PFSK-1 (cell line): ENCODE results near the gene CHFR.

ENCODE experiments used
- POLR2AphosphoS5 ChIP-seq: IDR thresholded peaks from 2 replicates; pipeline ENCODE4 v1.6.1; 2012; ENCODE audit warnings: low read depth, mild to moderate bottlenecking, control low read depth, low read length, moderate library complexity
- SIN3A ChIP-seq: IDR thresholded peaks from 2 replicates; pipeline ENCODE4 v1.6.1; 2012; ENCODE audit warnings: mild to moderate bottlenecking, low read length, moderate library complexity, borderline replicate concordance; ENCODE audit not compliant: insufficient read depth
- TF ChIP-seq, protein P1 (sequence below), 2 experiments: IDR thresholded peaks; 2 replicates each; pipeline versions ENCODE4 v1.6.1 to v1.8.0; 2011 to 2012; ENCODE audit warnings: low read depth in 2 of 2, low read length in 2 of 2, control low read depth in 1 of 2, inconsistent platforms in 1 of 2, mild to moderate bottlenecking in 1 of 2, moderate library complexity in 1 of 2; ENCODE audit not compliant: insufficient read depth in 1 of 2

DNA sequence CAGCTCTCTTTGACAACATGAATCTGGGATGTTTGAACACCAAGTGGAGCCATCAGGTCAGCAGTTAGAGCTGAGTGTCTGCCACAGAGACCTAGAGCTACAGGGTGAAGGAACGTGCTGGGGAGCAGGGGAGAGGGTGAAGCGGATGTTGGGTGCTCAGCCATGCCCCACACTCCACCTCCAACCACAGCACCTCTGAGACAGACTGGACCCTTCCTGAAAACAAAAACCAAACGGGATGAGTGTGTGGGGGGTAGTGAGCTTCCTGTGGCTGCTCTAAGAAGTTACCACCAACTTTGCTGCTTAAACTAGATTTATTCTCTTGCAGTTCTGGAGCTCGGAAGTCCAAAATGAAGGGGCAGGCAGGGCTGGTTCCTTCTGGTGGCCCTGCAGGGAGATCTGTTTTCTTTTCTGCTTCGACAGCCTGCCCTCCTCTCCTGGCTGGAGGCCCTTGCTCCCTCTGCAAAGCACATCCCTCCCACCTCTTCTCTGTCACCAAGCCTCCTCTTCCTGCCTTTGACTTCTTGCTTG, 53.2 kb downstream of the CHFR start:
- no peak for TF ChIP-seq POLR2AphosphoS5
- no peak for TF ChIP-seq SIN3A
- TF ChIP-seq, protein P1, sequence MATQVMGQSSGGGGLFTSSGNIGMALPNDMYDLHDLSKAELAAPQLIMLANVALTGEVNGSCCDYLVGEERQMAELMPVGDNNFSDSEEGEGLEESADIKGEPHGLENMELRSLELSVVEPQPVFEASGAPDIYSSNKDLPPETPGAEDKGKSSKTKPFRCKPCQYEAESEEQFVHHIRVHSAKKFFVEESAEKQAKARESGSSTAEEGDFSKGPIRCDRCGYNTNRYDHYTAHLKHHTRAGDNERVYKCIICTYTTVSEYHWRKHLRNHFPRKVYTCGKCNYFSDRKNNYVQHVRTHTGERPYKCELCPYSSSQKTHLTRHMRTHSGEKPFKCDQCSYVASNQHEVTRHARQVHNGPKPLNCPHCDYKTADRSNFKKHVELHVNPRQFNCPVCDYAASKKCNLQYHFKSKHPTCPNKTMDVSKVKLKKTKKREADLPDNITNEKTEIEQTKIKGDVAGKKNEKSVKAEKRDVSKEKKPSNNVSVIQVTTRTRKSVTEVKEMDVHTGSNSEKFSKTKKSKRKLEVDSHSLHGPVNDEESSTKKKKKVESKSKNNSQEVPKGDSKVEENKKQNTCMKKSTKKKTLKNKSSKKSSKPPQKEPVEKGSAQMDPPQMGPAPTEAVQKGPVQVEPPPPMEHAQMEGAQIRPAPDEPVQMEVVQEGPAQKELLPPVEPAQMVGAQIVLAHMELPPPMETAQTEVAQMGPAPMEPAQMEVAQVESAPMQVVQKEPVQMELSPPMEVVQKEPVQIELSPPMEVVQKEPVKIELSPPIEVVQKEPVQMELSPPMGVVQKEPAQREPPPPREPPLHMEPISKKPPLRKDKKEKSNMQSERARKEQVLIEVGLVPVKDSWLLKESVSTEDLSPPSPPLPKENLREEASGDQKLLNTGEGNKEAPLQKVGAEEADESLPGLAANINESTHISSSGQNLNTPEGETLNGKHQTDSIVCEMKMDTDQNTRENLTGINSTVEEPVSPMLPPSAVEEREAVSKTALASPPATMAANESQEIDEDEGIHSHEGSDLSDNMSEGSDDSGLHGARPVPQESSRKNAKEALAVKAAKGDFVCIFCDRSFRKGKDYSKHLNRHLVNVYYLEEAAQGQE (IDR thresholded peaks at IDR 0.05; ENCODE audit: insufficient read depth in 1 of 2, low read depth in 2 of 2, low read length in 2 of 2) = no peak
